ENCODE data around the gene TENT4B.

TENT4B gene

GRCh38 chr16:50154420-50154950, 1.4 kb downstream of the TENT4B start:
- Histone ChIP-seq H3K4me3 (ENCODE audit: low read length) (peak overlapping the region; percentile 85), H3K9me3 (ENCODE audit: control insufficient read depth, insufficient read depth, low read length) (no peaks in the 10 kb centered on the region), H3K79me2 (ENCODE audit: control insufficient read depth, low read length) (peaks cover 58% of the 10 kb centered on the region), H3K9me2 (replicated peaks; ENCODE audit: control insufficient read depth, low read length) (no peaks in the 10 kb centered on the region), H4K20me1 (ENCODE audit: control insufficient read depth, insufficient read depth, low read depth, low read length) (peaks cover 22% of the 10 kb centered on the region), H3F3A (ENCODE audit: control insufficient read depth, insufficient read depth) (peaks cover 5% of the 10 kb centered on the region; the same call in 1 of the 2 replicates), H3K36me3 (ENCODE audit: control insufficient read depth, low read length) (peaks cover 6% of the 10 kb centered on the region; the same call in 1 of the 2 replicates), H3K27ac (ENCODE audit: low read depth, low read length) (no peak overlapping the region), H3K27me3 (ENCODE audit: control insufficient read depth, low read length) (no peaks in the 10 kb centered on the region), H3K4me1 (ENCODE audit: control insufficient read depth, low read length) (peaks cover 36% of the 10 kb centered on the region), H3K4me2 (ENCODE audit: low read length) (peak overlapping the region; percentile 86)
- no peak for TF ChIP-seq EZH2phosphoT487 (IDR thresholded peaks at IDR 0.05; ENCODE audit: borderline replicate concordance, low read length)
- TF ChIP-seq CTCF (IDR thresholded peaks at IDR 0.05; ENCODE audit: low read depth, low read length, poor library complexity, severe bottlenecking), result no peak

- H3K9me2 ChIP-seq (replicated peaks; ENCODE audit: control insufficient read depth, low read length), result no peaks in the 10 kb centered on the region
- H3K9me3 ChIP-seq (ENCODE audit: control insufficient read depth, insufficient read depth, low read length), result no peaks in the 10 kb centered on the region
- peaks cover 25% of the 10 kb centered on the region for H4K20me1 ChIP-seq (ENCODE audit: control insufficient read depth, insufficient read depth, low read depth, low read length)
- peaks cover 12% of the 10 kb centered on the region; the same call in 1 of the 2 replicates for H3K36me3 ChIP-seq (ENCODE audit: control insufficient read depth, low read length)
- no peak overlapping the region for H3K27ac ChIP-seq (ENCODE audit: low read depth, low read length)
- H3K27me3 ChIP-seq (ENCODE audit: control insufficient read depth, low read length), result no peaks in the 10 kb centered on the region
- TF ChIP-seq CTCF (IDR thresholded peaks at IDR 0.05; ENCODE audit: low read depth, low read length, poor library complexity, severe bottlenecking) (no peak), EZH2phosphoT487 (IDR thresholded peaks at IDR 0.05; ENCODE audit: borderline replicate concordance, low read length) (no peak)
- H3K4me3 ChIP-seq (ENCODE audit: low read length), result peak overlapping the region; percentile 85
- H3K4me2 ChIP-seq (ENCODE audit: low read length), result peak overlapping the region; percentile 86
- peaks cover 72% of the 10 kb centered on the region for H3K79me2 ChIP-seq (ENCODE audit: control insufficient read depth, low read length)
- peaks cover 5% of the 10 kb centered on the region; the same call in 1 of the 2 replicates for H3F3A ChIP-seq (ENCODE audit: control insufficient read depth, insufficient read depth)
- peaks cover 43% of the 10 kb centered on the region for H3K4me1 ChIP-seq (ENCODE audit: control insufficient read depth, low read length)
These were observed 2.8 kb downstream of the TENT4B start for GRCh38 chr16:50155925-50156324.

- peaks cover 5% of the 10 kb centered on the region; the same call in 1 of the 2 replicates for H3F3A ChIP-seq (ENCODE audit: control insufficient read depth, insufficient read depth)
- no peak overlapping the region for H3K4me3 ChIP-seq (ENCODE audit: low read length)
- H3K27ac ChIP-seq (ENCODE audit: low read depth, low read length), result no peak overlapping the region
- TF ChIP-seq CTCF (IDR thresholded peaks at IDR 0.05; ENCODE audit: low read depth, low read length, poor library complexity, severe bottlenecking) (no peak), EZH2phosphoT487 (IDR thresholded peaks at IDR 0.05; ENCODE audit: borderline replicate concordance, low read length) (no peak)
- H3K4me1 ChIP-seq (ENCODE audit: control insufficient read depth, low read length), result peaks cover 41% of the 10 kb centered on the region
- H3K36me3 ChIP-seq (ENCODE audit: control insufficient read depth, low read length), result peaks cover 12% of the 10 kb centered on the region; the same call in 1 of the 2 replicates
- peaks cover 25% of the 10 kb centered on the region for H4K20me1 ChIP-seq (ENCODE audit: control insufficient read depth, insufficient read depth, low read depth, low read length)
- 0 out of 2 replicates have a peak overlapping the region, but pooled peaks have one; percentile 86 for H3K4me2 ChIP-seq (ENCODE audit: low read length)
- no peaks in the 10 kb centered on the region for H3K9me3 ChIP-seq (ENCODE audit: control insufficient read depth, insufficient read depth, low read length)
- no peaks in the 10 kb centered on the region for H3K27me3 ChIP-seq (ENCODE audit: control insufficient read depth, low read length)
- H3K9me2 ChIP-seq (replicated peaks; ENCODE audit: control insufficient read depth, low read length), result no peaks in the 10 kb centered on the region
- H3K79me2 ChIP-seq (ENCODE audit: control insufficient read depth, low read length), result peaks cover 79% of the 10 kb centered on the region
These were observed 3.5 kb downstream of the TENT4B start for GRCh38 chr16:50156590-50156989.
